IMR-90 (cell line): ENCODE measurements around the gene ZBTB45. TPM values are rescaled to one million over a fixed set of nuclear protein-coding genes. Genes with fewer than 3 reads are reported as not detected.

ENCODE experiments used
- ATAC-seq: fragments of 200-7000 bp; cut with Tn5 transposase; 2 replicates; pipeline ENCODE4 v1.9.1; 2020; ENCODE audit warnings: low read depth, mild to moderate bottlenecking, moderate library complexity
- BruUV-seq: library from RNA; stranded (reverse); fragments of 400-500 nt; replicated peaks from 2 replicates; lab custom pipeline; 2021; lab: Mats Ljungman, UMichigan
- CTCF ChIA-PET: fragments of 300-600 bp; formaldehyde crosslinking; extraction: SDS; loops from one replicate; lab custom pipeline; 2021; ENCODE audit warnings: antibody characterized with exemption; lab: Yijun Ruan, JAX
- POLR2A ChIA-PET: fragments of 300-600 bp; sonication (Branson Sonifier 250); formaldehyde crosslinking; loops from one replicate; lab custom pipeline; 2022; ENCODE audit warnings: antibody characterized with exemption; ENCODE audit not compliant: unreplicated experiment; lab: Charles Lee
- DNase-seq: peaks from one replicate; pipeline ENCODE4 v3.0.0; 2013
- H2AFZ ChIP-seq: replicated peaks from 2 replicates; pipeline ENCODE3; 2013; ENCODE audit warnings: low read length, mild to moderate bottlenecking; ENCODE audit not compliant: poor library complexity
- H2AK5ac ChIP-seq: 2 replicates; pipeline ENCODE4 v1.6.1; 2013; ENCODE audit warnings: low read depth, low read length, inconsistent platforms
- H2AK9ac ChIP-seq: replicated peaks from 2 replicates; pipeline ENCODE3; 2013; ENCODE audit warnings: mild to moderate bottlenecking, low read depth, low read length, moderate library complexity; ENCODE audit not compliant: poor library complexity
- H2BK120ac ChIP-seq: 2 replicates; pipeline ENCODE4 v1.6.1; 2013; ENCODE audit warnings: low read depth, low read length, inconsistent platforms
- H2BK15ac ChIP-seq: 3 replicates; pipeline ENCODE4 v1.6.1; 2013; ENCODE audit warnings: low read depth, low read length, inconsistent platforms
- H2BK20ac ChIP-seq: 2 replicates; pipeline ENCODE4 v1.6.1; 2013; ENCODE audit warnings: low read depth, mild to moderate bottlenecking, inconsistent platforms, low read length, moderate library complexity
- H2BK5ac ChIP-seq: 2 replicates; pipeline ENCODE4 v1.6.1; 2013; ENCODE audit warnings: mild to moderate bottlenecking, low read depth, low read length, inconsistent platforms; ENCODE audit not compliant: poor library complexity, severe bottlenecking
- H3K14ac ChIP-seq: replicated peaks from 2 replicates; pipeline ENCODE4 v1.6.1; 2013; ENCODE audit warnings: low read depth, low read length, inconsistent platforms
- H3K18ac ChIP-seq: 2 replicates; pipeline ENCODE4 v1.6.1; 2013; ENCODE audit warnings: low read depth, low read length, control low read depth
- H3K23ac ChIP-seq: 2 replicates; pipeline ENCODE4 v1.6.1; 2013; ENCODE audit warnings: low read depth, low read length, inconsistent platforms
- H3K27ac ChIP-seq: 2 replicates; pipeline ENCODE4 v1.5.1; 2013; ENCODE audit warnings: mild to moderate bottlenecking, control low read depth, low read length; ENCODE audit not compliant: insufficient read depth
- H3K27me3 ChIP-seq: 2 replicates; pipeline ENCODE4 v1.6.1; 2013; ENCODE audit warnings: low read length; ENCODE audit not compliant: control insufficient read depth, insufficient read depth
- H3K36me3 ChIP-seq: 2 replicates; pipeline ENCODE4 v1.6.1; 2013; ENCODE audit warnings: low read length, mixed read lengths; ENCODE audit not compliant: control insufficient read depth, insufficient read depth
- H3K4ac ChIP-seq: 2 replicates; pipeline ENCODE4 v1.6.1; 2013; ENCODE audit warnings: low read depth, low read length, inconsistent platforms
- H3K4me1 ChIP-seq: 2 replicates; pipeline ENCODE4 v1.6.1; 2013; ENCODE audit warnings: low read length, mixed read lengths; ENCODE audit not compliant: control insufficient read depth, insufficient read depth
- H3K4me2 ChIP-seq: 2 replicates; pipeline ENCODE4 v1.6.1; 2013; ENCODE audit warnings: low read depth, mild to moderate bottlenecking, control low read depth, low read length, moderate library complexity
- H3K4me3 ChIP-seq: 2 replicates; pipeline ENCODE4 v1.5.1; 2013; ENCODE audit warnings: low read depth, mild to moderate bottlenecking, control low read depth, low read length, moderate library complexity; ENCODE audit not compliant: insufficient read depth
- H3K56ac ChIP-seq: 2 replicates; pipeline ENCODE4 v1.6.1; 2013; ENCODE audit warnings: low read length, inconsistent platforms; ENCODE audit not compliant: insufficient read depth; ENCODE audit errors: extremely low read depth
- H3K79me1 ChIP-seq, 2 experiments: 2 replicates each; pipeline ENCODE4 v1.6.1; 2013; ENCODE audit warnings: low read length in 2 of 2, inconsistent platforms in 1 of 2, low read depth in 1 of 2
- H3K9ac ChIP-seq: 2 replicates; pipeline ENCODE4 v1.6.1; 2013; ENCODE audit warnings: low read depth, low read length, control low read depth
- H3K9me1 ChIP-seq: 2 replicates; pipeline ENCODE4 v1.6.1; 2013; ENCODE audit warnings: low read length, inconsistent platforms; ENCODE audit not compliant: insufficient read depth
- H3K9me3 ChIP-seq: 2 replicates; pipeline ENCODE4 v1.6.1; 2013; ENCODE audit warnings: low read length; ENCODE audit not compliant: control insufficient read depth, insufficient read depth
- H4K20me1 ChIP-seq: 2 replicates; pipeline ENCODE4 v1.6.1; 2013; ENCODE audit warnings: low read length, inconsistent platforms; ENCODE audit not compliant: insufficient read depth
- H4K5ac ChIP-seq: 2 replicates; pipeline ENCODE4 v1.6.1; 2013; ENCODE audit warnings: mild to moderate bottlenecking, low read depth, low read length, control low read depth
- H4K8ac ChIP-seq, 2 experiments: 2 replicates each; pipeline ENCODE4 v1.6.1; 2013; ENCODE audit warnings: low read depth in 2 of 2, low read length in 2 of 2, control low read depth in 1 of 2, inconsistent platforms in 1 of 2
- H4K91ac ChIP-seq: 2 replicates; pipeline ENCODE4 v1.6.1; 2013; ENCODE audit warnings: low read depth, low read length, inconsistent platforms; ENCODE audit not compliant: insufficient read depth
- BHLHE40 ChIP-seq: fragments of 150-350 bp; IDR thresholded peaks from 2 replicates; pipeline ENCODE4 v1.6.1; 2016; ENCODE audit warnings: mild to moderate bottlenecking, low read depth, low read length
- CEBPB ChIP-seq: IDR thresholded peaks from 2 replicates; pipeline ENCODE4 v1.6.1; 2012; ENCODE audit warnings: low read depth, low read length, improper control_type of control experiment
- CTCF ChIP-seq: conservative IDR thresholded peaks from 2 replicates; pipeline ENCODE4 v1.5.1; 2012; ENCODE audit warnings: mild to moderate bottlenecking, low read depth, low read length, improper control_type of control experiment
- FOS ChIP-seq: fragments of 150-350 bp; IDR thresholded peaks from 2 replicates; pipeline ENCODE4 v1.6.1; 2016; ENCODE audit warnings: low read depth, low read length
- MAFK ChIP-seq: IDR thresholded peaks from 2 replicates; pipeline ENCODE4 v1.6.1; 2012; ENCODE audit warnings: low read depth, low read length, improper control_type of control experiment
- MAZ ChIP-seq: IDR thresholded peaks from 2 replicates; pipeline ENCODE4 v1.6.1; 2012; ENCODE audit warnings: low read depth, mild to moderate bottlenecking, low read length, improper control_type of control experiment, moderate library complexity, borderline replicate concordance
- MXI1 ChIP-seq: IDR thresholded peaks from 2 replicates; pipeline ENCODE4 v1.6.1; 2012; ENCODE audit warnings: low read depth, mild to moderate bottlenecking, low read length, moderate library complexity, borderline replicate concordance
- NFE2L2 ChIP-seq: fragments of 150-350 bp; IDR thresholded peaks from 2 replicates; pipeline ENCODE4 v1.6.1; 2016; ENCODE audit warnings: low read depth, mild to moderate bottlenecking, low read length
- SMC3 ChIP-seq: fragments of 150-350 bp; IDR thresholded peaks from 2 replicates; pipeline ENCODE4 v1.6.1; 2016; ENCODE audit warnings: low read depth, mild to moderate bottlenecking, antibody characterized with exemption, low read length, moderate library complexity
- WGBS, 2 experiments: methylation state at CpG; one replicate each; pipeline versions ENCODE4 v1.1.5 to v1.1.7; 2013; ENCODE audit warnings: missing lambda C conversion rate in 2 of 2; ENCODE audit not compliant: insufficient read length in 1 of 2; ENCODE audit errors: extremely low coverage in 2 of 2; 5-methylcytosine and 5-hydroxymethylcytosine counted together
- dilution Hi-C: fragments of 300-500 bp; cut with HindIII; formaldehyde crosslinking; loops from one replicate; pipeline ENCODE4 v1.14.3; 2018; ENCODE audit warnings: low sequenced_read_pairs; ENCODE audit not compliant: unreplicated experiment
- in situ Hi-C: fragments of 300-500 bp; cut with MboI; formaldehyde crosslinking; loops from 3 replicates; pipeline ENCODE4 v1.14.3; 2019; ENCODE audit warnings: low sequenced_read_pairs, inconsistent platforms, mixed read lengths
- intact Hi-C: fragments of 100-400 bp; cut with micrococcal nuclease; formaldehyde crosslinking; loops from 2 replicates; pipeline ENCODE4 v1.10.0; 2022
- polyA plus RNA-seq, 3 experiments: library from polyadenylated mRNA; depleted of rRNA; stranded (reverse); fragments of >200 nt; gene quantifications; 2 replicates each; pipeline ENCODE4 v1.2.3, GENCODE V29; 2012; ENCODE audit warnings: low replicate concordance in 1 of 3
- total RNA-seq: library from RNA; depleted of rRNA; stranded (reverse); fragments of >200 nt; gene quantifications from 2 replicates; pipeline ENCODE4 v1.2.3, GENCODE V29; 2012
- TF ChIP-seq, protein P1 (sequence below): fragments of 150-350 bp; IDR thresholded peaks from 2 replicates; pipeline ENCODE4 v1.6.1; 2017; ENCODE audit warnings: mild to moderate bottlenecking, antibody characterized with exemption, low read length, low read depth
- TF ChIP-seq, protein P2 (sequence below): fragments of 150-350 bp; IDR thresholded peaks from 2 replicates; pipeline ENCODE4 v1.6.1; 2016; ENCODE audit warnings: low read depth, mild to moderate bottlenecking, low read length, moderate library complexity, borderline replicate concordance

The ZBTB45 gene
- total and polyA plus RNA-seq, 2 of the 4 experiments (the other 2 are of a cell fraction) = 1.4 to 9.7 TPM

- TF ChIP-seq NFE2L2 = no peak
Observed at GRCh38 chr19:58510084-58510862, 9.3 kb downstream of the ZBTB45 start (continued).

DNA sequence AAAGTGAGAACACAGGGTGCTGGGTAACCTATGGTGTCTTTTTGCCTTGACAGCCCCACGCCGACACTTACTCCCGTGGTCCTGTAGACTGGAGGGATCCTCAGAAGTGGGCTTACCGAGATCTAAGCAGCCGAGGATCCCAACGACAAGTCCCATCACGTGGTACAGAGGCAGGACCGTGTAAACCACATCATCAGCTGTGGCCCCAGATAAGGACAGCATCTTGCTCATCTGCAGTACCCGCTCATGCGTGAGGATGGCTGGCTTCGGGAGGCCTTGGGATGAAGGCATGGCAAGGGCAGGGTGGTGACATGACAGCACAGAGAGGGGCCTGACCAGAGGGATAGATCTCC is 9.9 kb downstream of the ZBTB45 start:
- Histone ChIP-seq H3K36me3 (peaks cover 4% of the 10 kb centered on the region; the same call in 1 of the 2 replicates), H3K4me3 (no peak overlapping the region), H3K23ac (no peak overlapping the region), H2BK120ac (no peak overlapping the region), H3K79me1 (peaks cover 4 to 26% of the 10 kb centered on the region in 2 experiments; a peak in 3 of 4 replicates), H3K27me3 (no peaks in the 10 kb centered on the region), H2BK5ac (no peak overlapping the region), H3K27ac (no peak overlapping the region), H4K5ac (no peak overlapping the region), H2AFZ (peak overlapping the region; percentile 11), H3K18ac (no peak overlapping the region), H4K91ac (no peak overlapping the region), H2BK20ac (no peak overlapping the region), H3K14ac (no peak overlapping the region), H3K9me3 (peaks cover 2% of the 10 kb centered on the region; the same call in 1 of the 2 replicates), H4K8ac (no peak overlapping the region), H2BK15ac (no peak overlapping the region), H2AK5ac (no peak overlapping the region), H4K20me1 (no peaks in the 10 kb centered on the region), H3K4me1 (no peaks in the 10 kb centered on the region), H3K9ac (no peak overlapping the region), H2AK9ac (peak overlapping the region; percentile 78), H3K56ac (no peak overlapping the region), H3K9me1 (no peaks in the 10 kb centered on the region), H3K4me2 (no peak overlapping the region), H3K4ac (no peak overlapping the region)
- DNase-seq (no peak), ATAC-seq (no peak)
- ChIA-PET CTCF (no interaction called here), POLR2A (no interaction called here)
- dilution Hi-C loops = no loop called here
- BruUV-seq = no TSS peak
- TF ChIP-seq MAZ (no peak), BHLHE40 (no peak), CEBPB (no peak), CTCF (no peak), SMC3 (no peak), FOS (no peak), MAFK (no peak), MXI1 (no peak)
- TF ChIP-seq, protein P1, sequence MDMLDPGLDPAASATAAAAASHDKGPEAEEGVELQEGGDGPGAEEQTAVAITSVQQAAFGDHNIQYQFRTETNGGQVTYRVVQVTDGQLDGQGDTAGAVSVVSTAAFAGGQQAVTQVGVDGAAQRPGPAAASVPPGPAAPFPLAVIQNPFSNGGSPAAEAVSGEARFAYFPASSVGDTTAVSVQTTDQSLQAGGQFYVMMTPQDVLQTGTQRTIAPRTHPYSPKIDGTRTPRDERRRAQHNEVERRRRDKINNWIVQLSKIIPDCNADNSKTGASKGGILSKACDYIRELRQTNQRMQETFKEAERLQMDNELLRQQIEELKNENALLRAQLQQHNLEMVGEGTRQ = no peak
- TF ChIP-seq, protein P2, sequence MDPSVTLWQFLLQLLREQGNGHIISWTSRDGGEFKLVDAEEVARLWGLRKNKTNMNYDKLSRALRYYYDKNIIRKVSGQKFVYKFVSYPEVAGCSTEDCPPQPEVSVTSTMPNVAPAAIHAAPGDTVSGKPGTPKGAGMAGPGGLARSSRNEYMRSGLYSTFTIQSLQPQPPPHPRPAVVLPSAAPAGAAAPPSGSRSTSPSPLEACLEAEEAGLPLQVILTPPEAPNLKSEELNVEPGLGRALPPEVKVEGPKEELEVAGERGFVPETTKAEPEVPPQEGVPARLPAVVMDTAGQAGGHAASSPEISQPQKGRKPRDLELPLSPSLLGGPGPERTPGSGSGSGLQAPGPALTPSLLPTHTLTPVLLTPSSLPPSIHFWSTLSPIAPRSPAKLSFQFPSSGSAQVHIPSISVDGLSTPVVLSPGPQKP = no peak
- intact Hi-C loops = no loop called here
- 87% methylated on average over 10 of the region's 11 CpGs; no CpG with 5 or more reads in 1 of the 2 experiments for WGBS, 2 experiments
- in situ Hi-C loops = no loop called here
